SHP77 (cell line): Measurements from ENCODE around the gene CLTCL1.
A peak's percentile ranks its signal among the peaks of the same experiment; 100 is the strongest.
"Not testable (repeated sequence)": the region's sequence is repeated elsewhere in the genome, so short reads cannot be mapped to it uniquely, and the experiment has no call there.

Source experiments
- DNase-seq, 2 experiments: peaks; one replicate each; lab custom pipeline; 2025; lab: John Stamatoyannopoulos, UW

Gene CLTCL1

GRCh38 chr22:19290400-19291217, 910 bp downstream of the CLTCL1 start:
- DNase-seq = no peak

- no peak for DNase-seq
These were observed 1.9 kb downstream of the CLTCL1 start for GRCh38 chr22:19289475-19290161.

GRCh38 chr22:19287889-19288288, 3.6 kb downstream of the CLTCL1 start:
- DNase-seq = no peak

- DNase-seq = peak; percentile 81 to 85
These were observed 4.3 kb downstream of the CLTCL1 start for GRCh38 chr22:19287076-19287707.

- DNase-seq = no peak
These were observed 5.7 kb downstream of the CLTCL1 start for GRCh38 chr22:19285831-19286230.

GRCh38 chr22:19279143-19279542, 12.4 kb downstream of the CLTCL1 start:
- not testable (repeated sequence) for DNase-seq

- DNase-seq = no peak
These were observed 13.7 kb downstream of the CLTCL1 start for GRCh38 chr22:19277785-19278184.

- DNase-seq = no peak
These were observed 15.5 kb downstream of the CLTCL1 start for GRCh38 chr22:19275919-19276600.

GRCh38 chr22:19275513-19275912, 16.0 kb downstream of the CLTCL1 start:
- DNase-seq = no peak

- DNase-seq = no peak
These were observed 16.4 kb downstream of the CLTCL1 start for GRCh38 chr22:19275104-19275503.

- DNase-seq = no peak
These were observed 19.5 kb downstream of the CLTCL1 start for GRCh38 chr22:19271856-19272535.

- DNase-seq = no peak
These were observed 20.2 kb downstream of the CLTCL1 start for GRCh38 chr22:19271273-19271855.

GRCh38 chr22:19270873-19271272, 20.6 kb downstream of the CLTCL1 start:
- DNase-seq = no peak

- DNase-seq = no peak
These were observed 24.9 kb downstream of the CLTCL1 start for GRCh38 chr22:19266547-19267086.

- no peak for DNase-seq
These were observed 25.7 kb downstream of the CLTCL1 start for GRCh38 chr22:19265779-19266178.

GRCh38 chr22:19260804-19261203, 30.7 kb downstream of the CLTCL1 start:
- no peak for DNase-seq

- no peak for DNase-seq
These were observed 31.3 kb downstream of the CLTCL1 start for GRCh38 chr22:19260194-19260593.

- not testable (repeated sequence) for DNase-seq
These were observed 32.6 kb downstream of the CLTCL1 start for GRCh38 chr22:19258968-19259288.

- DNase-seq = no peak
These were observed 33.1 kb downstream of the CLTCL1 start for GRCh38 chr22:19258371-19258770.

- not testable (repeated sequence) for DNase-seq
These were observed 35.2 kb downstream of the CLTCL1 start for GRCh38 chr22:19256362-19256761.

- DNase-seq = no peak
These were observed 38.4 kb downstream of the CLTCL1 start for GRCh38 chr22:19253143-19253542.
